ENCODE results near the gene DYSF. TPM values are rescaled to one million over a fixed set of nuclear protein-coding genes. Genes with fewer than 3 reads are reported as not detected.
A peak's percentile ranks its signal among the peaks of the same experiment; 100 is the strongest.

The DYSF gene
- total RNA-seq, 8 experiments from 2014 or later: 0.33 to 14.7 (median 0.83) TPM

DNA sequence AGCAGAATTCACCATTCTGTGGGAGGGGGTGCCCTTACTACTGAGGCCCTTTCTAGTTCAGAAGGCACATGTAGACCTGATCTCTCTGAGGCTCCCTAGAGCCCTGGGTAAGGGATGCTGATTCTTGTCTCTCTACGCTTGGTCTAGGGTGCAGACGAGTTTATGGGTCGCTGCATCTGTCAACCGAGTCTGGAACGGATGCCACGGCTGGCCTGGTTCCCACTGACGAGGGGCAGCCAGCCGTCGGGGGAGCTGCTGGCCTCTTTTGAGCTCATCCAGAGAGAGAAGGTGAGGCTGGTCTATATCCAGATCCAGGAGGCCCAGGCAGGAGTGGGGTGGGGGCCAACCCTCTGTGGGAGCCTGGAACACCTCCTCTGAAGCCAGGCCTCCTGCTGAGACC lies 147.2 kb downstream of the DYSF start:
- 80 to 100% (median 90%) methylated on average over 2 to 5 of the region's 9 CpGs; no CpG with 5 or more reads in 7 of the 10 experiments for WGBS, 10 experiments
- Histone ChIP-seq H3K27ac (no peak overlapping the region), H3K4me1 (replicated peaks in 1 of 2) (peaks cover 22% of the 10 kb centered on the region in 2 donors), H3K4me3 (no peak overlapping the region)
- in situ Hi-C loops (cut with MboI; ENCODE audit: low pct_unique_long_range_greater_than_20kb in 2 of 9, low sequenced_read_pairs in 9 of 9, unreplicated experiment in 9 of 9): loop anchor here in 1 of 9 experiments (25.0 kb wide), 2 partner anchors 187 to 562 kb away; no protein-coding TSS in a partner anchor
- no peak for ATAC-seq (replicated peaks in 6 of 8)

DNA sequence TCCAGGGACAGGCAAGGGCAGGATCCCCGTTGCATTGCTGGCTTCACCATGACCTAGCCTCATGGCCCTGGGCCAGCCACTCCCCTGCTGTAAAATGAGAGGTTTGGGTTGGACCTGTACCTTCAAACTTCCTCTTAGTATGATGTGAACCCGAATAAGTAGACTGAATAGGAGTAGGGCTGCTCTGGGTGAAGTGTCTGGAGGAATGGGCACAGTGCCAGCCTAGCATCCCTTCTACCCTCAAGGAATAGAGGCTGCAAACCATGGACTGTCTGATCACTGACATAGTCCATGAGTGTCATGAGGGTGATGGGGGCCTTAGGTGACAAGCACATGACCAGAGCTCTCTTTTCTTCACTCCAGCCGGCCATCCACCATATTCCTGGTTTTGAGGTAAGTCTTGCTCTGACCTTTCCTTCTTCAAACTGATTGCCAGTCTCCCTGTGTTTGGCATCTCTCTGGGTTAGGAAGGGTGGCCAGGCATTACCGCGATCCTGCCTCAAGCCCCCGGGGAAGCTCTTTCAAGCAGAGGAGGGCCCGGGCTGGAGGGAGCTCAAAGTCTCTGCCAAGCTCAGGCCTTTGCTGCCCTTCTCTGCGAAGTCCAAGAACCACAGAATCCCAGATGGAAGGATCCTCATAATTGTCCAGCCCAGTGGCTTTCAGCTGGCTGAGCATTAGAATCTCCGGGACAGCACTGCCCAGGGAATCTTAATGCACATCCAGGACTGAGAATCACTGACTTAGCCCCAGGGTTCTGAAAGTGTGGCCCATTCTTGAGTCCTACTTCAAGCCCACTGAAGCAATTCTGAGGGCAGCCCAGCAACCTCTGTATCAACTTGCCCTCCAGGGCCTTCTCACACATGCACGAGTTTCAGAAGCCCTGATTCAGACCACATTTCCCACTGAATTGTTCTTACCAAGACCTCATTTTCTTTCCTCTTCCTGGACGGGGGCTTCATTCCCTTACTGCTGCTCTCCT lies 148.1 kb downstream of the DYSF start:
- H3K4me3 ChIP-seq: no peak overlapping the region
- WGBS, 10 experiments: 60 to 91% (median 80%) methylated on average over 1 to 6 of the region's 11 CpGs; no CpG with 5 or more reads in 3 of the 10 experiments
- H3K4me1 ChIP-seq (replicated peaks in 1 of 2): peaks cover 14 to 15% of the 10 kb centered on the region in 2 donors
- no peak overlapping the region for H3K27ac ChIP-seq
- in situ Hi-C loops (cut with MboI; ENCODE audit: low pct_unique_long_range_greater_than_20kb in 2 of 9, low sequenced_read_pairs in 9 of 9, unreplicated experiment in 9 of 9): loop anchor here in 1 of 9 experiments (25.0 kb wide), 2 partner anchors 186 to 561 kb away; no protein-coding TSS in a partner anchor
- ATAC-seq (replicated peaks in 6 of 8): peak in 2 of 8 experiments; percentile 14 to 16

DNA sequence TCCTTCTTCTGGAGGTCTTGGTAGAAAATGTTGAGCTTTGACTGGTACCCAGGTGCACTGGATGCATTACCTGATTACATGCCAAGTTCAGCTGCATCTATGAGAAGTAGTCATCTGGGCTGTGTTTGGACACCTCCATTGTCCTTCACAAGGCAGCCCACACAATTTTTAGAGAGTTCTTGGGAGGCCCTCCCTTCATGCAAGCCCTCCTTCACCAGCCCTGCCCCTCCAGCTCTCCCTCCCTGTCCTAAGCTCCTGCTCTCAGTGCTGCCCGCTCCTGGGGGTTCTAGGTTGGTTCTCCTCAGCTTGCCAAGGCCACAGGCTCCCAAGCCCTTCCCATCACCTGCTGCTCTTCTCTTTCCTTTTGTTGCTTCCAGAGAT lies 148.7 kb downstream of the DYSF start:
- in situ Hi-C loops (cut with MboI; ENCODE audit: low pct_unique_long_range_greater_than_20kb in 2 of 9, low sequenced_read_pairs in 9 of 9, unreplicated experiment in 9 of 9): loop anchor here in 1 of 9 experiments (25.0 kb wide), 2 partner anchors 185 to 560 kb away; no protein-coding TSS in a partner anchor
- Histone ChIP-seq H3K4me1 (replicated peaks in 1 of 2) (peaks cover 12 to 14% of the 10 kb centered on the region in 2 donors), H3K4me3 (no peak overlapping the region), H3K27ac (no peak overlapping the region)
- 40 to 100% (median 100%) methylated on average over 1 of the region's 1 CpG; no CpG with 5 or more reads in 7 of the 10 experiments for WGBS, 10 experiments
- ATAC-seq (replicated peaks in 6 of 8): no peak

DNA sequence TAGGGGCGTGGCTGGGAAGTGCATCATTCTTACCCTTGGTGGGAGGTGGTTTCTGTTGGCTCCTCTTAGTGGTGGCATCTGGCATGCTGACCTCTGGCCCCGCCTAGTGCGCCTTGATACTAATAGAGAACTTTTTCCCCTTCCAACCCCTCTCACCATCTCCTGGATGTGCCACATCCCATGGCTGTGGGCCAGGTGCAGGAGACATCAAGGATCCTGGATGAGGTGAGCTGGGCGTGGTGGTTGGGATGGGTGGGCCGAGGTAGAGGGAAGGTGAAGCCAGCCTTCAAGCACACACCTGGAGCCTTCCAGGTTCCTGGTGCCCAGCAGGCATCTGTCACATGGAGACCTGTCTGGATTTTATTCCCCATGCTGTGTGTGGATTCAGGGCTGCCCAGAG lies 149.2 kb downstream of the DYSF start:
- 100% methylated on average over 1 to 2 of the region's 5 CpGs; no CpG with 5 or more reads in 8 of the 10 experiments for WGBS, 10 experiments
- H3K4me1 ChIP-seq (replicated peaks in 1 of 2): peaks cover 12 to 14% of the 10 kb centered on the region in 2 donors
- no peak overlapping the region for H3K27ac ChIP-seq
- in situ Hi-C loops (cut with MboI; ENCODE audit: low pct_unique_long_range_greater_than_20kb in 2 of 9, low sequenced_read_pairs in 9 of 9, unreplicated experiment in 9 of 9): loop anchor here in 1 of 9 experiments (25.0 kb wide), 2 partner anchors 185 to 560 kb away; no protein-coding TSS in a partner anchor
- ATAC-seq (replicated peaks in 6 of 8): no peak
- H3K4me3 ChIP-seq: no peak overlapping the region

DNA sequence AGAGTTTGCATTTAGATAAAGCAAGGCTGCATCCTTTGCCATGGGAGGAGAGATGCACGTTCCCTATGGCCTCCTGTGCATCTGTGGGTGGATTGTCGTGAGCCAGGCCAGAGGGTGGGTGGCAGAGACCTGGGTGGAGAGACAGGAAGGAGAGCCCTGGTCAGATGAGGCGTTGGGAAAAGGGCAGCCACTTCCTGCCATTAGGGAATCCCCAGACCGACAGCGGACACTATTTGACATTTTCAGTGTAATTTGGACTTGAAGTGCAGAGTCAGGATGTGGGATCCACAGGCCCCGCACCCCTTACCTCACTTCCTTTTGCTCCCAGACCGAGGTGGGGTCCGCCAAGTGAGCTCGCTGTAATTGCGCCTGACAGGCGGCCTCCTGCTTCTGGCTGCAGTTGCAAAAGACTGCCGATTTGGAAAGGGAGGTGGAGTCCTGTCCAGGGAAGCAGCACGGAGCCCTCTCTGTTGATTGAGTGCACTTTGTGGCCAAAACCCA lies 150.0 kb downstream of the DYSF start:
- in situ Hi-C loops (cut with MboI; ENCODE audit: low pct_unique_long_range_greater_than_20kb in 2 of 9, low sequenced_read_pairs in 9 of 9, unreplicated experiment in 9 of 9): loop anchor here in 1 of 9 experiments (25.0 kb wide), 2 partner anchors 184 to 559 kb away; no protein-coding TSS in a partner anchor
- H3K27ac ChIP-seq: no peak overlapping the region

DNA sequence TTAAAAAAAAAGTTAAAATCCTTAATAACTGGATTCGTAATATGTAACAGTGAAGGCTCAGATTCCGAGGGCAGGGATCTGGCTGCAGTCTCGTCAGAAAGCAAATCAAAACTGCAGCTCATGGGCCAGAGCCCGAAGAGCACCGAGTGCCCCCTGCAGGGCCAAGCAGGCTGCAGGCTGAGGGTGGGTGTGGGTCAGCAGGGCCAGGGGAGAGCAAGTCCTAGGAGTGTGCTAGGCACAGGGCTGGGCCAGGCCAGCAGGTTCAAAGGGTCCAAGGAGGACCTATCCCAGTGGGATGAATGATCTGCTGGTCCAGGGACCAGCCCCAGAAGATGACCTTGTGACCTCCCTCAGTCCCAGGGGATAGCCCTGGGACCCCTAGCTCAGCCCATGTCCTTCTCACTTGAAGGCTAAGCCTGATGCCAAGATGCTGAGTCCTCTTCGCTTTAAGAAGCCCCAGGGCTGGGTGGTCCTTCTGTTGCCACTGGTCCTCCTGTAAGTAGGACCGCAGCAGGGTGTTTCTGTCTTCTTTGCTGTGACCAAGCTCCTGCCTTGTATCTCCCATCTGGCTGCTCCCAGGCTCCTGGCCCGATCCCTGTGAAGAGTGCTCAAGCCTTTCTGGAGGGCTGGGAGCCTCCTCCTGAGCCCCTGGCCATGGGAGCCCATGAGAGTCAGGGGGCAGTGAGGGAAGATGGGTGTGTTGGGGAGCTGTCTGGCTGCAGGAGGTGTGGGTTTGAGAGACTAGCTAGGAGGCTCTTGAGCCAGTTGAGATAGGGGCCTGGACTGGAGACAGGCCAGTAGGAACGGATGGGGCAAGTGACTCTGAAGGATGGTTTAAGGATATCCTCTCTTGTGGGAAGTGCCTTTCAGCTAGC lies 150.7 kb downstream of the DYSF start:
- no peak overlapping the region for H3K27ac ChIP-seq
- peak in 3 of 8 experiments; percentile 40 to 60 (median 52) for ATAC-seq (replicated peaks in 6 of 8)
- in situ Hi-C loops (cut with MboI; ENCODE audit: low pct_unique_long_range_greater_than_20kb in 2 of 9, low sequenced_read_pairs in 9 of 9, unreplicated experiment in 9 of 9): loop anchor here in 1 of 9 experiments (25.0 kb wide), 2 partner anchors 183 to 558 kb away; no protein-coding TSS in a partner anchor
- no peak overlapping the region for H3K4me3 ChIP-seq
- WGBS, 10 experiments: 20 to 100% (median 93%) methylated on average over 1 to 6 of the region's 9 CpGs; no CpG with 5 or more reads in 3 of the 10 experiments
- peaks cover 12 to 14% of the 10 kb centered on the region in 2 donors for H3K4me1 ChIP-seq (replicated peaks in 1 of 2)

More for the DNA sequence above, 150.0 kb downstream of the DYSF start:
- WGBS, 10 experiments: 5 to 82% (median 71%) methylated on average over 3 to 12 of the region's 13 CpGs; no CpG with 5 or more reads in 3 of the 10 experiments
- Histone ChIP-seq H3K4me3 (no peak overlapping the region), H3K4me1 (replicated peaks in 1 of 2) (peaks cover 12 to 14% of the 10 kb centered on the region in 2 donors)
- ATAC-seq (replicated peaks in 6 of 8): peak in 3 of 8 experiments; percentile 31 to 55 (median 46)

DNA sequence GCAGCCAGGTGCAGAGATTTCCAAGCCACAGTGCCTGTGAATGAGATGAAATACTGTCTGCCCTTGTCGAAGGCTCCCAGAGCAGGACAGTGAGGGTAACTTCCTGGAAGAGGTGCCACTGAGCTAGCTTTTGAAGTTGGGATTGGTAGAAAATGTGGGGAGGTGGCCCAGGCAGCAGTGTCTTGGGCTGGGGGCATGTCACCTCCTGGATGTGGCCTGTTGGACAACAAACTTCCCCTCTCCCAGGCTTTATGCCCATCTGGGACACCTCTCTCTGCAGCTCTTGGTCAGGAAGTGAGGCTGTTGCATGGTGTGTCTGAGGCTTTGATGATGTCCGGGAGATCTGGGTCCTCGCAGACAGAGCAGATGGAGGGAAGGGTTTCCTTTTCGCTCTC lies 151.4 kb downstream of the DYSF start:
- no peak overlapping the region for H3K27ac ChIP-seq
- in situ Hi-C loops (cut with MboI; ENCODE audit: low pct_unique_long_range_greater_than_20kb in 2 of 9, low sequenced_read_pairs in 9 of 9, unreplicated experiment in 9 of 9): loop anchor here in 1 of 9 experiments (25.0 kb wide), 2 partner anchors 183 to 558 kb away; no protein-coding TSS in a partner anchor
- WGBS, 10 experiments: 10 to 80% (median 60%) methylated on average over 1 to 4 of the region's 4 CpGs; no CpG with 5 or more reads in 3 of the 10 experiments
- no peak overlapping the region for H3K4me3 ChIP-seq
- peaks cover 6 to 14% of the 10 kb centered on the region in 2 donors for H3K4me1 ChIP-seq (replicated peaks in 1 of 2)
- no peak for ATAC-seq (replicated peaks in 6 of 8)

GRCh38 chr2:71605173-71605641 lies 151.8 kb downstream of the DYSF start:
- in situ Hi-C loops (cut with MboI; ENCODE audit: low pct_unique_long_range_greater_than_20kb in 2 of 9, low sequenced_read_pairs in 9 of 9, unreplicated experiment in 9 of 9): loop anchor here in 1 of 9 experiments (25.0 kb wide), 2 partner anchors 182 to 557 kb away; no protein-coding TSS in a partner anchor
- ATAC-seq (replicated peaks in 6 of 8): peak in 3 of 8 experiments; percentile 16 to 24 (median 20)
- no peak overlapping the region for H3K4me3 ChIP-seq
- peaks cover under 1 to 14% of the 10 kb centered on the region in 2 donors for H3K4me1 ChIP-seq (replicated peaks in 1 of 2)
- 0 to 48% (median 34%) methylated on average over 1 to 4 of the region's 9 CpGs; no CpG with 5 or more reads in 3 of the 10 experiments for WGBS, 10 experiments
- no peak overlapping the region for H3K27ac ChIP-seq

- in situ Hi-C loops (cut with MboI; ENCODE audit: low pct_unique_long_range_greater_than_20kb in 2 of 9, low sequenced_read_pairs in 9 of 9, unreplicated experiment in 9 of 9): loop anchor here in 1 of 9 experiments (25.0 kb wide), 2 partner anchors 181 to 556 kb away; no protein-coding TSS in a partner anchor
- no peak overlapping the region for H3K27ac ChIP-seq
- H3K4me3 ChIP-seq: no peak overlapping the region
- peaks cover 0 to 14% of the 10 kb centered on the region in 2 donors for H3K4me1 ChIP-seq (replicated peaks in 1 of 2)
- WGBS, 10 experiments: 67 to 100% (median 77%) methylated on average over 1 to 4 of the region's 7 CpGs; no CpG with 5 or more reads in 7 of the 10 experiments
- no peak for ATAC-seq (replicated peaks in 6 of 8)
Measured at GRCh38 chr2:71605781-71606241, 152.4 kb downstream of the DYSF start.

- 100% methylated on average over 1 of the region's 3 CpGs; no CpG with 5 or more reads in 6 of the 10 experiments for WGBS, 10 experiments
- no peak for ATAC-seq (replicated peaks in 6 of 8)
- in situ Hi-C loops (cut with MboI; ENCODE audit: low pct_unique_long_range_greater_than_20kb in 2 of 9, low sequenced_read_pairs in 9 of 9, unreplicated experiment in 9 of 9): loop anchor here in 1 of 9 experiments (25.0 kb wide), 2 partner anchors 181 to 556 kb away; no protein-coding TSS in a partner anchor
- no peak overlapping the region for H3K27ac ChIP-seq
- H3K4me1 ChIP-seq (replicated peaks in 1 of 2): peaks cover 0 to 14% of the 10 kb centered on the region in 2 donors
- H3K4me3 ChIP-seq: no peak overlapping the region
Measured at GRCh38 chr2:71606244-71606643, 152.9 kb downstream of the DYSF start.

DNA sequence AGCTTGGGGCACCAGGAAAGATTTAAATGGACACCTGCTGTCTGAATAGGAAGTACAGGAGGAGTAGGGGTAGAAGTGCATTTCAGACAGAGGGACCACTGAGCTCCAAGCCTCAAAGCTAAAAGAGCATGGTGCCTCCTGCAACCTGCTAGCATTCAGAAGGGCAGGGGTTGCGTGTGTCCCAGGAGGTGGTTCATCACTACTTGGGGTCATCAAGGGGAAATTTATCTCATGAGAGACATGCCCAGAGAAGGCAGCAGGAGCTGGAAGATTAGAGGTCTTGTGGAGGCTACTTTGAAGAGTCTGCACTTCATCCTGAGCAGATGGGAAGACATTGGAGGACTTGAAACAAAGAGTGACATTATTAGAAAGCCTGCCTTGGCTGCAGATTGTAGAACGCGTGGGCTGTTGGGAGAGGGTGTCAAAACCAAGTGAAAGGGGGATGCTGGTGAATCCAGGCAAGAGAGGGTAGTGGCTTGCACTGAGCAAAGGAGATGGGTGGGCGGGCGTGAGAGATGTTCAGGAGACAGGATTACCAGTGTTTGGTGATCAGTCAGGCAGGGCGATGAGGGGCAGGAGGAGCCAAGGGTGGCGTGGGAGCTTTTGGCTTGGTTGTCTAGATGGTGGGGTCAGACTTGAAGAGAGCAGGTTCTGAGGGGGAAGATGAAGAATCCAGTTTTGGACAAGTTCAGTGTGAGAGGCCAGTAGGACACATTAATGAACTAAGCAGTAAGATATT lies 154.0 kb downstream of the DYSF start:
- 47 to 100% (median 90%) methylated on average over 2 to 5 of the region's 7 CpGs; no CpG with 5 or more reads in 2 of the 10 experiments for WGBS, 10 experiments
- Histone ChIP-seq H3K4me3 (no peak overlapping the region), H3K4me1 (replicated peaks in 1 of 2) (peaks cover 0 to 14% of the 10 kb centered on the region in 2 donors), H3K27ac (no peak overlapping the region)
- no peak for ATAC-seq (replicated peaks in 6 of 8)
- in situ Hi-C loops (cut with MboI; ENCODE audit: low pct_unique_long_range_greater_than_20kb in 2 of 9, low sequenced_read_pairs in 9 of 9, unreplicated experiment in 9 of 9): loop anchor here in 1 of 9 experiments (25.0 kb wide), 2 partner anchors 180 to 555 kb away; no protein-coding TSS in a partner anchor

Measured in motor neuron (in vitro differentiated cells).